Cerebellar cortex (tissue), 1 donor: Measurements from ENCODE around the gene SLFN12L.
A peak's percentile ranks its signal among the peaks of the same experiment; 100 is the strongest.
"Not testable (repeated sequence)": the region's sequence is repeated elsewhere in the genome, so short reads cannot be mapped to it uniquely, and the experiment has no call there.

Source experiments
- DNase-seq: peaks from one replicate; pipeline ENCODE4 v3.0.0-alpha.2; 2015; ENCODE audit warnings: low spot score

Gene SLFN12L

GRCh38 chr17:35496451-35497290 is 40.8 kb downstream of the SLFN12L start:
- DNase-seq, result no peak

GRCh38 chr17:35493040-35493439 is 44.4 kb downstream of the SLFN12L start:
- DNase-seq, result no peak

- no peak for DNase-seq
Observed at GRCh38 chr17:35491417-35491816, 46.1 kb downstream of the SLFN12L start.

GRCh38 chr17:35489944-35490343 is 47.5 kb downstream of the SLFN12L start:
- no peak for DNase-seq

- DNase-seq, result no peak
Observed at GRCh38 chr17:35488991-35489390, 48.5 kb downstream of the SLFN12L start.

GRCh38 chr17:35486920-35487732 is 50.4 kb downstream of the SLFN12L start:
- DNase-seq, result no peak

GRCh38 chr17:35479271-35479670 is 58.2 kb downstream of the SLFN12L start:
- no peak for DNase-seq

- DNase-seq, result no peak
Observed at GRCh38 chr17:35477248-35477647, 60.2 kb downstream of the SLFN12L start.

GRCh38 chr17:35476283-35476820 is 61.1 kb downstream of the SLFN12L start:
- DNase-seq, result no peak

- no peak for DNase-seq
Observed at GRCh38 chr17:35468475-35468874, 69.0 kb downstream of the SLFN12L start.

- DNase-seq, result no peak
Observed at GRCh38 chr17:35467824-35468223, 69.7 kb downstream of the SLFN12L start.

GRCh38 chr17:35460354-35460851 is 77.1 kb downstream of the SLFN12L start:
- DNase-seq, result no peak

- DNase-seq, result not testable (repeated sequence)
Observed at GRCh38 chr17:35454035-35454434, 83.4 kb downstream of the SLFN12L start.

GRCh38 chr17:35453171-35453570 is 84.3 kb downstream of the SLFN12L start:
- no peak for DNase-seq

- DNase-seq, result no peak
Observed at GRCh38 chr17:35449371-35449931, 88.0 kb downstream of the SLFN12L start.

- no peak for DNase-seq
Observed at GRCh38 chr17:35448899-35449227, 88.6 kb downstream of the SLFN12L start.

- DNase-seq, result no peak
Observed at GRCh38 chr17:35448214-35448898, 89.1 kb downstream of the SLFN12L start, which contains the start of gene SLFN13. Gene SLFN13, minus strand, starts transcription at chr17:35448766. Its CDS starts 3,086 bp downstream, at chr17:35445680.

GRCh38 chr17:35447499-35447898 is 90.0 kb downstream of the SLFN12L start:
- DNase-seq, result no peak

GRCh38 chr17:35438433-35438832 is 99.0 kb downstream of the SLFN12L start:
- DNase-seq, result no peak

- peak; percentile 75 for DNase-seq
Observed at GRCh38 chr17:35433075-35433894, 104.2 kb downstream of the SLFN12L start.
